ENCODE measurements around the gene COX7A2.

COX7A2 gene

GRCh38 chr6:75220357-75220756, 23.2 kb downstream of the COX7A2 start:
- Histone ChIP-seq H3K27ac (ENCODE audit: low read length) (no peak overlapping the region), H3K4me3 (ENCODE audit: low read length) (no peak overlapping the region), H3K4me1 (ENCODE audit: control insufficient read depth, insufficient read depth, low read length) (no peaks in the 10 kb centered on the region), H3K9me3 (ENCODE audit: control insufficient read depth, insufficient read depth, low read length) (no peaks in the 10 kb centered on the region), H3K36me3 (ENCODE audit: control insufficient read depth, insufficient read depth, low read length) (no peaks in the 10 kb centered on the region), H3K27me3 (ENCODE audit: control insufficient read depth, insufficient read depth, low read length) (no peaks in the 10 kb centered on the region)
- no CpG with 5 or more reads among the region's 1 CpG for WGBS (ENCODE audit: insufficient coverage, insufficient read length)
- DNase-seq (ENCODE audit: low read depth, low spot score): no peak

DNA sequence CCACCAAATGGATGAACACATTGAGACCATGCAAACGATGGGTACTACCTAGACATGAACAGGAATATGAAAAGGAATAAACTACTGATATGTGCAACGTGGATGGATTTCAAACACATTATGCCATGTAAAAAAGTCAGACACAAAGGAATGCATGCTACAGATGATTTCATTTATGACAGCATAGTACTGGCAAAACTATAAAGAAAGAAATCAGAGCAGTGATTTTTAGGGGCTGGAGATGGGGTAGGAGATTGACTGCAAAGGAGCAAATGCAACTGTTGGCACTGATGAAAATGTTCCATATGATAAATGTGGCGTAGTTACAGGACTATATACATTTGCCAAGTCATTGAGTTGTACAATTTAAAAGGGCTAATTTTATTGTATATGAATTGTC, 24.3 kb downstream of the COX7A2 start:
- DNase-seq (ENCODE audit: low read depth, low spot score): no peak
- Histone ChIP-seq H3K27me3 (ENCODE audit: control insufficient read depth, insufficient read depth, low read length) (no peaks in the 10 kb centered on the region), H3K27ac (ENCODE audit: low read length) (no peak overlapping the region), H3K36me3 (ENCODE audit: control insufficient read depth, insufficient read depth, low read length) (no peaks in the 10 kb centered on the region), H3K9me3 (ENCODE audit: control insufficient read depth, insufficient read depth, low read length) (no peaks in the 10 kb centered on the region), H3K4me1 (ENCODE audit: control insufficient read depth, insufficient read depth, low read length) (no peaks in the 10 kb centered on the region), H3K4me3 (ENCODE audit: low read length) (no peak overlapping the region)
- no CpG with 5 or more reads among the region's 3 CpGs for WGBS (ENCODE audit: insufficient coverage, insufficient read length)

DNA sequence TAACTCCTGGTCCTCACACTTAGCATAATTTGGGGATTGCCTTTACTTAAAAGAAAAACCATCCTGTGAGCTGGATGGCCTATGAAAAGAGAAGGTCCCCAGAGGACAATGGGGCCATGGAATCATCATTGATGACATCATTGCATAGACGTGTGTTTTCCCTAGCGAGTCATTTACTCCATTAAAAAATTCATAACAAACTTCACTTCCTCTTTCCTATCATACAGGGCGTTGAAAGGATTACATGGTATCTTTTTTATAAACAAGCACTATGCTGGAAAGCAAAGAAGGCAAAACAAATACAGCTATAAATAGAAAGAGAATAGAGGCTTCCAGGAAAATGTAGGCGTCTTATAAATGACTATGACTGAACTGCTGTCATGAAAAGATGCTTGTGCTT, 26.4 kb downstream of the COX7A2 start:
- DNase-seq (ENCODE audit: low read depth, low spot score): no peak
- no peak overlapping the region for H3K27ac ChIP-seq (ENCODE audit: low read length)
- H3K9me3 ChIP-seq (ENCODE audit: control insufficient read depth, insufficient read depth, low read length): no peaks in the 10 kb centered on the region
- no peaks in the 10 kb centered on the region for H3K36me3 ChIP-seq (ENCODE audit: control insufficient read depth, insufficient read depth, low read length)
- H3K27me3 ChIP-seq (ENCODE audit: control insufficient read depth, insufficient read depth, low read length): no peaks in the 10 kb centered on the region
- no CpG with 5 or more reads among the region's 4 CpGs for WGBS (ENCODE audit: insufficient coverage, insufficient read length)
- H3K4me1 ChIP-seq (ENCODE audit: control insufficient read depth, insufficient read depth, low read length): peaks cover 3% of the 10 kb centered on the region; the same call in 1 of the 2 replicates
- H3K4me3 ChIP-seq (ENCODE audit: low read length): no peak overlapping the region

- Histone ChIP-seq H3K27ac (ENCODE audit: low read length) (no peak overlapping the region), H3K4me3 (ENCODE audit: low read length) (no peak overlapping the region), H3K9me3 (ENCODE audit: control insufficient read depth, insufficient read depth, low read length) (no peaks in the 10 kb centered on the region), H3K36me3 (ENCODE audit: control insufficient read depth, insufficient read depth, low read length) (no peaks in the 10 kb centered on the region), H3K27me3 (ENCODE audit: control insufficient read depth, insufficient read depth, low read length) (no peaks in the 10 kb centered on the region), H3K4me1 (ENCODE audit: control insufficient read depth, insufficient read depth, low read length) (peaks cover 7% of the 10 kb centered on the region; the same call in 1 of the 2 replicates)
- WGBS (ENCODE audit: insufficient coverage, insufficient read length): no CpG with 5 or more reads among the region's 4 CpGs
- no peak for DNase-seq (ENCODE audit: low read depth, low spot score)
These were observed 28.3 kb downstream of the COX7A2 start for GRCh38 chr6:75215291-75215690.

DNA sequence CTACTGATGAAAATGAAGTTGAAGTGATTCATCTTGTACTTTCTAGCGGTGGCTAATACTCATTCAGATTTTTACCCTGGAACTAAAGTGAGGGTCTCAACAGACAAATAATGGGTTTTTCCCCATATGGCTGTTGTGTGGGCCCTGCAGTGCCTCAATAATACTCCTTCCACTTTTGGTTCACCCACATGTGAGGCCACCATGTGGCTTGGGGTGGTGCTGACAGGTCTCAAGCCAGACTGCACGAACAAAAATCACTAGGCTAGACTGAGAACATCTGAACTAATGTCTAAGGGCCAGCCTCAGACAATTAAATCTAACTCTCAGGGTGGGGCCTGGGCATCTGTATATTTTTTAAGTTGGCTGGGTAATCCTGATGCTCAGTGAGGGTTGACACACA, 29.9 kb downstream of the COX7A2 start:
- no peak overlapping the region for H3K4me3 ChIP-seq (ENCODE audit: low read length)
- no peak overlapping the region for H3K27ac ChIP-seq (ENCODE audit: low read length)
- peaks cover under 1% of the 10 kb centered on the region; the same call in 1 of the 2 replicates for H3K27me3 ChIP-seq (ENCODE audit: control insufficient read depth, insufficient read depth, low read length)
- no peaks in the 10 kb centered on the region for H3K36me3 ChIP-seq (ENCODE audit: control insufficient read depth, insufficient read depth, low read length)
- no peak for DNase-seq (ENCODE audit: low read depth, low spot score)
- H3K9me3 ChIP-seq (ENCODE audit: control insufficient read depth, insufficient read depth, low read length): no peaks in the 10 kb centered on the region
- WGBS (ENCODE audit: insufficient coverage, insufficient read length): no CpG with 5 or more reads among the region's 2 CpGs
- peaks cover 7% of the 10 kb centered on the region; the same call in 1 of the 2 replicates for H3K4me1 ChIP-seq (ENCODE audit: control insufficient read depth, insufficient read depth, low read length)

- H3K36me3 ChIP-seq (ENCODE audit: control insufficient read depth, insufficient read depth, low read length): no peaks in the 10 kb centered on the region
- H3K4me3 ChIP-seq (ENCODE audit: low read length): no peak overlapping the region
- peaks cover 7% of the 10 kb centered on the region; the same call in 1 of the 2 replicates for H3K4me1 ChIP-seq (ENCODE audit: control insufficient read depth, insufficient read depth, low read length)
- no peak overlapping the region for H3K27ac ChIP-seq (ENCODE audit: low read length)
- peaks cover 7% of the 10 kb centered on the region; the same call in 1 of the 2 replicates for H3K27me3 ChIP-seq (ENCODE audit: control insufficient read depth, insufficient read depth, low read length)
- DNase-seq (ENCODE audit: low read depth, low spot score): no peak
- no peaks in the 10 kb centered on the region for H3K9me3 ChIP-seq (ENCODE audit: control insufficient read depth, insufficient read depth, low read length)
- no CpG with 5 or more reads among the region's 1 CpG for WGBS (ENCODE audit: insufficient coverage, insufficient read length)
These were observed 30.5 kb downstream of the COX7A2 start for GRCh38 chr6:75213112-75213511.

- Histone ChIP-seq H3K4me3 (ENCODE audit: low read length) (no peak overlapping the region), H3K27ac (ENCODE audit: low read length) (no peak overlapping the region), H3K4me1 (ENCODE audit: control insufficient read depth, insufficient read depth, low read length) (peaks cover 7% of the 10 kb centered on the region; the same call in 1 of the 2 replicates), H3K36me3 (ENCODE audit: control insufficient read depth, insufficient read depth, low read length) (no peaks in the 10 kb centered on the region), H3K27me3 (ENCODE audit: control insufficient read depth, insufficient read depth, low read length) (peaks cover 16% of the 10 kb centered on the region), H3K9me3 (ENCODE audit: control insufficient read depth, insufficient read depth, low read length) (no peaks in the 10 kb centered on the region)
- no peak for DNase-seq (ENCODE audit: low read depth, low spot score)
- no CpG with 5 or more reads among the region's 3 CpGs for WGBS (ENCODE audit: insufficient coverage, insufficient read length)
These were observed 31.5 kb downstream of the COX7A2 start for GRCh38 chr6:75211920-75212590.

DNA sequence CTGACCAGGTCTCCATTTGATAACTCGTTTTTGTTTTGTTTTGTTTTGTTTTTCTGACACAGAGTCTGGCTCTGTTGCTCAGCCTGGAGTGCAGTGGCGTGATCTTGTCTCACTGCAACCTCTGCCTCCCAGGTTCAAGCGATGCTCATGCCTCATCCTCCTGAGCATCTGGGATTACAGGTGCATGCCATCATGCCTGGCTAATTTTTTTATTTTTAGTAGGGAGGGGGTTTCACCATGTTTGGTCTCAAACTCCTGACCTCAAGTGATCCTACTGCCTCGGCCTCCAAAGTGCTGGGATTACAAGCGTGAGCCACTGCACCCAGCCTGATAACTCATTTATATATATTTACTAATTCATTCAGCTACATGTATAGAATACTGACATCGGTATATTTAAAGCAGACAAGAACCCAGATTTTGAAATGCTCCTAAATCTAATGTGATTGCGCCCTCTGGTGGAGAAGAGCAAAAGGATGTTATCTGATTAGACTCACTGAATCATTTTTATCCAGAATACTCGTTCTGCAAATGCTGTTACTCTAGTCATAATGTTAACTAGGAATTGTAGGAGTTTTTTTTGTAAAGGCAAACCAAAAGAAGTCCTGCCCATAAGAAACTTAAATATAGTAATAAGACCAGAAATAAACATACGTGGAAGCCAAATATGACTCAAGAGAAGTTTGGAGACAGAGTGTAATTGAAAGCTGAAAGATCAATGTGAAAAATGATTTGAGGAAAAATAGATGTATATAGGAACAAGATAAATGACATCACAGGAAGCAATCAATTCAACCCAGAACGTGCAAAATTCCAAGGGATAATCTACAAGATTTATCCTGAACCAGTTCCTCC, 32.5 kb downstream of the COX7A2 start:
- WGBS (ENCODE audit: insufficient coverage, insufficient read length): no CpG with 5 or more reads among the region's 10 CpGs
- Histone ChIP-seq H3K4me1 (ENCODE audit: control insufficient read depth, insufficient read depth, low read length) (peaks cover 7% of the 10 kb centered on the region; the same call in 1 of the 2 replicates), H3K27me3 (ENCODE audit: control insufficient read depth, insufficient read depth, low read length) (peaks cover 25% of the 10 kb centered on the region), H3K27ac (ENCODE audit: low read length) (no peak overlapping the region), H3K36me3 (ENCODE audit: control insufficient read depth, insufficient read depth, low read length) (no peaks in the 10 kb centered on the region), H3K4me3 (ENCODE audit: low read length) (no peak overlapping the region), H3K9me3 (ENCODE audit: control insufficient read depth, insufficient read depth, low read length) (no peaks in the 10 kb centered on the region)
- DNase-seq (ENCODE audit: low read depth, low spot score): no peak

DNA sequence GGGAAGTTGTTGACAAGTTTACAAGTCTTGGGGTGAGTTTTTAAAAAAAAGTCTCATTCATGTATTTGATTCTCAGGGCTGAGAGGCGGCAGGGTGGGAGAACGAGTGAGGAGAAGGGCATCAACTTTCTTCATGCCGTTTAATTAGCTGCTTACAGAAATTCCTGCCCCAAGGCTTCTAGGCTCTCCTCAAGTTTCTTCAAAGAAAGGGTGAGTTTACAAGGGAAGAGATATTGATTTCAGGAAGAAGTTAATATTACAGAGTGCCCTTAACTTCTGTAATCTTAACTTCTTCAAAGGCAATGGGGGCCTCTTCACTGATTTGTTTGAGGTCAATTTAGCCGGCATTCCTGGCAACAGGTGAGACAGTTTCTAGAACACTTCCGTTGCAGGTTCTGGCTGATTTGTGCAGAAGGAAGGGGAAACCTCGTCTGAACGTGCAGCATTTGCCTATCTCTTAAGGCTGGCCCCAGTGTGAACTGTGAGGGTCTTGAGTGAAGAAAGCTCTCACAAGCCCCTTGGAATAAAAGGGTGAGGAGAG, 34.3 kb downstream of the COX7A2 start:
- H3K36me3 ChIP-seq (ENCODE audit: control insufficient read depth, insufficient read depth, low read length): no peaks in the 10 kb centered on the region
- DNase-seq (ENCODE audit: low read depth, low spot score): no peak
- no CpG with 5 or more reads among the region's 7 CpGs for WGBS (ENCODE audit: insufficient coverage, insufficient read length)
- H3K9me3 ChIP-seq (ENCODE audit: control insufficient read depth, insufficient read depth, low read length): no peaks in the 10 kb centered on the region
- H3K4me3 ChIP-seq (ENCODE audit: low read length): no peak overlapping the region
- H3K27me3 ChIP-seq (ENCODE audit: control insufficient read depth, insufficient read depth, low read length): peaks cover 39% of the 10 kb centered on the region
- no peak overlapping the region for H3K27ac ChIP-seq (ENCODE audit: low read length)
- peaks cover 7% of the 10 kb centered on the region; the same call in 1 of the 2 replicates for H3K4me1 ChIP-seq (ENCODE audit: control insufficient read depth, insufficient read depth, low read length)

DNA sequence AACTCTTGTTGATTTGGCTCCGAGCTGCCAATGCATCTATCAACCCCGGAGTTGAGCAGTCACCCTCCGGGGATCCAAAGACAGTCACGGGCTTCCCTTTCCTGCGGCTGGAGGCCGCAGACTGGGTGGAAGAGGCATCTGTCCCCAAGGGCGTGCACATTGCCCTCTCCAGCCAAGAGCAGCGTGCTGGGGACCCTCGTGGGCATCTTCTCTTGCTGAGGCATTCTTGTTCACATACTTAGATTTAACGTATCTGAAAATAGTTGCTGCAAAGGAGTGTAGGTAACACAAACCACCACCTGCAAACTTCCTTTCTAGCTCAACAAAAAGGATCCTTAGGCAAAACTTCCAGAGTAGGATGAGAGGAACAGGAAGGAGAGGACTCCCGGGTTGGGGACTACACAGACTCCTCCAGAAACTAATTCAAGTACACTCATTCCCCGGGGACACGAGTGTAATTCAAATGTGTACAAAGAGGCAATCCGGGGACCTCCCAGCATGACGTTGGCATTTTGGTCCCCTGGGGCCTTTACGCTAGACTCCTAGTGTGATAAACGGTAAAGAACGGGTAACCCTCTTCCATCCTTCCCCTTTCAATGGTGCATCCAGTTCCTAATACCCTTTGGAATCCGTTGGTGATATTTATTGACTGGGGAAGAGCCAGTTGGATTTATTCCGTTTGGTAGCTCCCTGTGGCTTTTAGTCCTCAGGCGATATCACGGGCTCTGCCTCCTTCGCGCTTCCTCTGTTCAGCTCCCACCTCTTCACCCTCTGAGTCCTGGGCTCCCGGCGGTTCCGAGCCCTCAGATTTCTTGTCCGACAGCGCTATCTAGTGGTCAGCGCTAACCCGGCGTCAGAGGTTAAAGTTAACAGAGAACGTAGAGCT, 35.1 kb downstream of the COX7A2 start:
- Histone ChIP-seq H3K27me3 (ENCODE audit: control insufficient read depth, insufficient read depth, low read length) (peaks cover 45% of the 10 kb centered on the region), H3K36me3 (ENCODE audit: control insufficient read depth, insufficient read depth, low read length) (no peaks in the 10 kb centered on the region), H3K4me1 (ENCODE audit: control insufficient read depth, insufficient read depth, low read length) (peaks cover 7% of the 10 kb centered on the region; the same call in 1 of the 2 replicates), H3K9me3 (ENCODE audit: control insufficient read depth, insufficient read depth, low read length) (no peaks in the 10 kb centered on the region), H3K4me3 (ENCODE audit: low read length) (no peak overlapping the region; the same call in 1 of the 2 replicates), H3K27ac (ENCODE audit: low read length) (no peak overlapping the region)
- WGBS (ENCODE audit: insufficient coverage, insufficient read length): no CpG with 5 or more reads among the region's 33 CpGs
- no peak for DNase-seq (ENCODE audit: low read depth, low spot score)

Data from iPS DF 6.9 (cell line).